ENCODE results near the gene TFDP1. TPM values are rescaled to one million over a fixed set of nuclear protein-coding genes. Genes with fewer than 3 reads are reported as not detected.

The TFDP1 gene
- total and polyA plus RNA-seq, 7 donors: 26.5 to 57.1 (median 40.2) TPM

DNA sequence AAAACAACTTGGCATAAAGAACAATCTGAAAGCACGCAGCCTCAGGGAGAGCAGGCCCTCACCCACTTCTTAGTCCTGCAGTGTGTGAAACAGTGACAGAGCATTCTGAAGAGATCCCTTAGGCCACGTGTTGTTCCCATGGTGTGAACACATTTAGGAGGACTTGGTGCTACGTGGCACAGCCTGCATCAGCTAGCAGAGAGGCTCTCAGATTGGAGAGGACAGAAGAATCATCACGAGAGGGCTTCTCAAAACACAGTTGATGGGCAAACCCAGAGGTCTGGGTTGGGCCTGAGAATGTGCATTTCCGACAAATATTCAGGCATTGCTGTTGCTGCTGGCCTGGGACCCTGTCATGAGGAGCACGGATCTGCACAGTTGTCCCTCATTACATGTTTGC lies 26.1 kb upstream of the TFDP1 start:
- DNase-seq: no peak
- intact Hi-C loops (cut with DNase I): no loop called here

GRCh38 chr13:113559061-113559460 lies 25.5 kb upstream of the TFDP1 start:
- Histone ChIP-seq H3K4me3 (no peak overlapping the region), H3K9me3 (no peaks in the 10 kb centered on the region), H3K27ac (no peak overlapping the region), H3K36me3 (peaks cover 0 to under 1% (median 0%) of the 10 kb centered on the region in 4 donors), H3K27me3 (no peaks in the 10 kb centered on the region), H3K4me1 (peaks cover 0 to 7% (median 5%) of the 10 kb centered on the region in 4 donors)
- no peak for DNase-seq
- WGBS, 2 donors: 82 to 90% methylated on average over 7 of the region's 7 CpGs
- intact Hi-C loops (cut with DNase I): no loop called here
- TF ChIP-seq POLR2A (IDR thresholded peaks at IDR 0.05): no peak
- no peak for TF ChIP-seq EP300 (IDR thresholded peaks at IDR 0.05)
- TF ChIP-seq, protein P1, sequence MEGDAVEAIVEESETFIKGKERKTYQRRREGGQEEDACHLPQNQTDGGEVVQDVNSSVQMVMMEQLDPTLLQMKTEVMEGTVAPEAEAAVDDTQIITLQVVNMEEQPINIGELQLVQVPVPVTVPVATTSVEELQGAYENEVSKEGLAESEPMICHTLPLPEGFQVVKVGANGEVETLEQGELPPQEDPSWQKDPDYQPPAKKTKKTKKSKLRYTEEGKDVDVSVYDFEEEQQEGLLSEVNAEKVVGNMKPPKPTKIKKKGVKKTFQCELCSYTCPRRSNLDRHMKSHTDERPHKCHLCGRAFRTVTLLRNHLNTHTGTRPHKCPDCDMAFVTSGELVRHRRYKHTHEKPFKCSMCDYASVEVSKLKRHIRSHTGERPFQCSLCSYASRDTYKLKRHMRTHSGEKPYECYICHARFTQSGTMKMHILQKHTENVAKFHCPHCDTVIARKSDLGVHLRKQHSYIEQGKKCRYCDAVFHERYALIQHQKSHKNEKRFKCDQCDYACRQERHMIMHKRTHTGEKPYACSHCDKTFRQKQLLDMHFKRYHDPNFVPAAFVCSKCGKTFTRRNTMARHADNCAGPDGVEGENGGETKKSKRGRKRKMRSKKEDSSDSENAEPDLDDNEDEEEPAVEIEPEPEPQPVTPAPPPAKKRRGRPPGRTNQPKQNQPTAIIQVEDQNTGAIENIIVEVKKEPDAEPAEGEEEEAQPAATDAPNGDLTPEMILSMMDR (IDR thresholded peaks at IDR 0.05): no peak
- TF ChIP-seq POLR2AphosphoS5 (IDR thresholded peaks at IDR 0.05): no peak

More for the DNA sequence above, 26.1 kb upstream of the TFDP1 start:
- no peak overlapping the region for H3K4me3 ChIP-seq
- H3K36me3 ChIP-seq: peaks cover 0 to 7% (median 2%) of the 10 kb centered on the region in 4 donors
- WGBS, 2 donors: 91% methylated on average over 6 of the region's 6 CpGs
- H3K4me1 ChIP-seq: peaks cover 0 to 7% (median 5%) of the 10 kb centered on the region in 4 donors
- TF ChIP-seq POLR2AphosphoS5 (IDR thresholded peaks at IDR 0.05): no peak
- TF ChIP-seq, protein P1 (IDR thresholded peaks at IDR 0.05): no peak
- TF ChIP-seq EP300 (IDR thresholded peaks at IDR 0.05): no peak
- TF ChIP-seq POLR2A (IDR thresholded peaks at IDR 0.05): no peak
- H3K27me3 ChIP-seq: no peaks in the 10 kb centered on the region
- no peaks in the 10 kb centered on the region for H3K9me3 ChIP-seq
- no peak overlapping the region for H3K27ac ChIP-seq

- TF ChIP-seq, protein P1 (IDR thresholded peaks at IDR 0.05): no peak
- TF ChIP-seq POLR2AphosphoS5 (IDR thresholded peaks at IDR 0.05) (no peak), POLR2A (IDR thresholded peaks at IDR 0.05) (no peak), EP300 (IDR thresholded peaks at IDR 0.05) (no peak)
- Histone ChIP-seq H3K27ac (no peak overlapping the region), H3K36me3 (no peaks in the 10 kb centered on the region), H3K9me3 (no peaks in the 10 kb centered on the region), H3K4me1 (peaks cover 0 to 7% (median 5%) of the 10 kb centered on the region in 4 donors), H3K27me3 (no peaks in the 10 kb centered on the region), H3K4me3 (no peak overlapping the region)
- intact Hi-C loops (cut with DNase I): loop anchor here (5.0 kb wide), 1 partner anchor 103 kb away; no protein-coding TSS in a partner anchor
- no peak for DNase-seq
- 91 to 92% methylated on average over 56 of the region's 56 CpGs for WGBS, 2 donors
Observed at GRCh38 chr13:113559901-113560644, 24.5 kb upstream of the TFDP1 start.

DNA sequence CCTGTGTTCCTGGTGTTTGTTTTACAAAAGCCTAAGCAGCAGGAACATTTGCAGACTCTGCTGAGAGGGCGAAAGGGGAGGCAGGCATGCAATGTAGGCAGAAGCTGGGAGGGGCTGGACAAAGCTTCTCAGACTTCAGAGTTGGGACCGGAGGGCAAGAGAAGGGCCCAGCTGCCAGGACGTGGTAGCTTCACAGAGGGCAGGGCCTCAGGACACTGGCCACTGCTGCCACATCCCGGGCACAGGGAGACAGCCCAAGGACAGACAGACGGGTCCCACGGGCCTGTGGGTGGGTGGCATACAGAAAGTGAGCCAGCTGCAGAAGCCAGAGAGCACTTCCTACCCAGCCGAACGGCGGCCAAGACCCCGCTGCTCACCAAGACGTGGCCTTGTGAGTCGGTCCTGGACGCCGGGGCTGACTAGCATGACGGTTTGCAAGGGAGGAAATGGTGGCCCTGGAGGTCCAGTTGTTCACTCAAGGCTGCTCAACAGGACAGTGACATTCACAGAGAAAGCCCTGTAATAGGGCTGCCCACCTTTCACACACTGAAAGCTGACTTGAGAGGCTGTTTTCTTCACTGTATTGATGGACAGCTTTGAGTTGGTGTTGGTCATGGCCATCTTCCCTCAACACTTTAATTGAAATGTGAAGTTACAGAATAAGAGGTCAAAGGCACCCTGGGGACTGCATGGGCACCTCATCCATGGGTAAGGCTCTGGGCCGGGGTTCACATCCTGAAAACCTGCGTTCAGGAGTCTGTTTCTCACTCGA lies 23.7 kb upstream of the TFDP1 start:
- no peak for DNase-seq
- no peaks in the 10 kb centered on the region for H3K27me3 ChIP-seq
- no peak for TF ChIP-seq POLR2A (IDR thresholded peaks at IDR 0.05)
- no peak for TF ChIP-seq EP300 (IDR thresholded peaks at IDR 0.05)
- TF ChIP-seq, protein P1 (IDR thresholded peaks at IDR 0.05): no peak
- TF ChIP-seq POLR2AphosphoS5 (IDR thresholded peaks at IDR 0.05): no peak
- H3K27ac ChIP-seq: no peak overlapping the region
- H3K4me3 ChIP-seq: no peak overlapping the region
- intact Hi-C loops (cut with DNase I): loop anchor here (5.0 kb wide), 1 partner anchor 104 kb away; no protein-coding TSS in a partner anchor
- H3K4me1 ChIP-seq: peaks cover 0 to 7% (median 5%) of the 10 kb centered on the region in 4 donors
- no peaks in the 10 kb centered on the region for H3K36me3 ChIP-seq
- no peaks in the 10 kb centered on the region for H3K9me3 ChIP-seq
- WGBS, 2 donors: 89 to 90% methylated on average over 18 of the region's 18 CpGs

All from sigmoid colon (tissue), 7 donors.